Hepatocyte (in vitro differentiated cells): ENCODE data around the gene DHX35.

Source experiments
- EZH2 ChIP-seq: fragments of 200-600 bp; sonication (generic); IDR thresholded peaks from 2 replicates; pipeline ENCODE4 v1.6.1; 2016; ENCODE audit warnings: antibody characterized with exemption, mild to moderate bottlenecking, borderline replicate concordance
- EZH2phosphoT487 ChIP-seq: fragments of 200-600 bp; sonication (generic); IDR thresholded peaks from one replicate; pipeline ENCODE4 v1.6.1; 2018; ENCODE audit warnings: antibody characterized with exemption, mild to moderate bottlenecking, low read depth, moderate library complexity; ENCODE audit not compliant: unreplicated experiment, severe bottlenecking
- TF ChIP-seq, protein P1 (sequence below): fragments of 200-600 bp; sonication (generic); IDR thresholded peaks from 2 replicates; pipeline ENCODE4 v1.5.1; 2016; ENCODE audit warnings: antibody characterized with exemption, mild to moderate bottlenecking; ENCODE audit not compliant: poor library complexity

- TF ChIP-seq EZH2 (no peak), EZH2phosphoT487 (no peak)
- TF ChIP-seq, protein P1, sequence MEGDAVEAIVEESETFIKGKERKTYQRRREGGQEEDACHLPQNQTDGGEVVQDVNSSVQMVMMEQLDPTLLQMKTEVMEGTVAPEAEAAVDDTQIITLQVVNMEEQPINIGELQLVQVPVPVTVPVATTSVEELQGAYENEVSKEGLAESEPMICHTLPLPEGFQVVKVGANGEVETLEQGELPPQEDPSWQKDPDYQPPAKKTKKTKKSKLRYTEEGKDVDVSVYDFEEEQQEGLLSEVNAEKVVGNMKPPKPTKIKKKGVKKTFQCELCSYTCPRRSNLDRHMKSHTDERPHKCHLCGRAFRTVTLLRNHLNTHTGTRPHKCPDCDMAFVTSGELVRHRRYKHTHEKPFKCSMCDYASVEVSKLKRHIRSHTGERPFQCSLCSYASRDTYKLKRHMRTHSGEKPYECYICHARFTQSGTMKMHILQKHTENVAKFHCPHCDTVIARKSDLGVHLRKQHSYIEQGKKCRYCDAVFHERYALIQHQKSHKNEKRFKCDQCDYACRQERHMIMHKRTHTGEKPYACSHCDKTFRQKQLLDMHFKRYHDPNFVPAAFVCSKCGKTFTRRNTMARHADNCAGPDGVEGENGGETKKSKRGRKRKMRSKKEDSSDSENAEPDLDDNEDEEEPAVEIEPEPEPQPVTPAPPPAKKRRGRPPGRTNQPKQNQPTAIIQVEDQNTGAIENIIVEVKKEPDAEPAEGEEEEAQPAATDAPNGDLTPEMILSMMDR: no peak
These were observed 11.0 kb downstream of the DHX35 start for GRCh38 chr20:38973107-38973506.
